Measurements from ENCODE around the gene SSX4B.
"Not testable (repeated sequence)": the region's sequence is repeated elsewhere in the genome, so short reads cannot be mapped to it uniquely, and the experiment has no call there.

SSX4B gene

DNA sequence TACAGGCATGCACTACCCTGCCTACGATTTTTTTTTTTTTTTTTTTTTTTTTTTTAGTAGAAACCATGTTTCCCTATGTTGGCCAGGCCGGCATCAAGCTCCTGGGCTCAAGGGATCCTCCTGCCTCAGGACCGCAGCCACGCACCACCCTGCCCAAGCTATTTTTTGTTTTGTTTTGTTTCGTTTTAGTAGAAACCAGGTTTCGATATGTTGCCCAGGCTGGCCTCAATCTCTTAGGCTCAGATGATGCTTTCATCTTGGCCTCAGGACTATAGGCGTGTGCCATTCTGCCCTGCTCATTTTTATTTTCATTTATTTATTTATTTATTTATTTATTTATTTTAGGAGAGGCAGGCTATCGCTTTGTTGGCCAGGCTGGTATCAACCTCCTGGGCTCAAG is 54.1 kb downstream of the SSX4B start:
- no peak for DNase-seq (ENCODE audit: low read depth, low spot score)

DNA sequence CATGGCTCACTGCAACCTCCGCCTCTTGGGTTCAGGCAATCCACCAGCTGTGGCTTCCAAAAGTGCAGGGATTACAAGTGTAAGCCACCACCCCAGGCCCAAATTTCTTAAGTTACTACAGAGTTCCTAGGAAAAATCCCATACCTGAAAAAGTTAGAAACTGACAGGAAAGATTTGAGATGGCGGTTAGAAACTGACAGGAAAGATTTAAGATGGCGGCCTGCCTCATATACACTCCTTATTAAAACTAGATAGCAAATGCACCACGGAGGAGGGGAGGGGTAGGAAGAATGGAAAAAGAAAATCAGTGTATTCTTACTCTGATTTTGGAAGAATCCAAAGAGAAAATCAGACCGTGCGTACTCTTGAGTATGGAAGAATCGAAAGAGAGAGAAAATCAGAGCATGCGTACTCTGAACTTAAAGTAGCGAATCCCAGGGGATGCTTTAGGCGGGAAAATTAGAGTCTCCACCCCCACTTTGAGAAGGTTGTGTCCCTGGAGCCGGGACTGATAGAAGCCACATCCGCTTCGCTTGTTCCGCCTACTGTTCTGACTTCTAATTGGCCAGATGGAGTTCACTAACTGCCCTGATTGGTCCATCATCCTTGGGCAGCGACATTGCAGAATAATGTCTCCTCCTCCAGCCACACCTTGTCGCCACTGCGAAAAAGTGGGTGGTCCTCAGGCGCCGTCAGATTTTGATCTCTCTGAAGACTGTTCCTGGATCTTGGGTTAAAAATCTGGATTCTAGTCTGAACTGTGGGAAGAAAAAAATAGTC is 55.3 kb downstream of the SSX4B start, which contains the start of gene SSX3:
SSX3 (minus strand) TSS at position 389 of the 780 bp plus-strand sequence. CDS start 1,454 bp downstream, outside the sequence.
- H3K4me3 ChIP-seq (ENCODE audit: low read depth, low read length); DNase-seq (ENCODE audit: low read depth, low spot score); in situ Hi-C loops (cut with HindIII; ENCODE audit: low sequenced_read_pairs): not testable (repeated sequence)

More for the DNA sequence above, 54.1 kb downstream of the SSX4B start:
- in situ Hi-C loops (cut with HindIII; ENCODE audit: low sequenced_read_pairs), result no loop called here
- TF ChIP-seq, protein P1, sequence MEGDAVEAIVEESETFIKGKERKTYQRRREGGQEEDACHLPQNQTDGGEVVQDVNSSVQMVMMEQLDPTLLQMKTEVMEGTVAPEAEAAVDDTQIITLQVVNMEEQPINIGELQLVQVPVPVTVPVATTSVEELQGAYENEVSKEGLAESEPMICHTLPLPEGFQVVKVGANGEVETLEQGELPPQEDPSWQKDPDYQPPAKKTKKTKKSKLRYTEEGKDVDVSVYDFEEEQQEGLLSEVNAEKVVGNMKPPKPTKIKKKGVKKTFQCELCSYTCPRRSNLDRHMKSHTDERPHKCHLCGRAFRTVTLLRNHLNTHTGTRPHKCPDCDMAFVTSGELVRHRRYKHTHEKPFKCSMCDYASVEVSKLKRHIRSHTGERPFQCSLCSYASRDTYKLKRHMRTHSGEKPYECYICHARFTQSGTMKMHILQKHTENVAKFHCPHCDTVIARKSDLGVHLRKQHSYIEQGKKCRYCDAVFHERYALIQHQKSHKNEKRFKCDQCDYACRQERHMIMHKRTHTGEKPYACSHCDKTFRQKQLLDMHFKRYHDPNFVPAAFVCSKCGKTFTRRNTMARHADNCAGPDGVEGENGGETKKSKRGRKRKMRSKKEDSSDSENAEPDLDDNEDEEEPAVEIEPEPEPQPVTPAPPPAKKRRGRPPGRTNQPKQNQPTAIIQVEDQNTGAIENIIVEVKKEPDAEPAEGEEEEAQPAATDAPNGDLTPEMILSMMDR (IDR thresholded peaks at IDR 0.05; ENCODE audit: low read depth, low read length), result no peak
- no peak overlapping the region for H3K4me3 ChIP-seq (ENCODE audit: low read depth, low read length)

All from astrocyte of the spinal cord (primary cell).